Stimulated activated CD4-positive, alpha-beta T cell treated with anti-CD3 and anti-CD28 coated beads, TNF-alpha, amount 100 ng/mL, for 1 hour (primary cell): ENCODE results near the gene IFNA17.
"Not testable (repeated sequence)": the region's sequence is repeated elsewhere in the genome, so short reads cannot be mapped to it uniquely, and the experiment has no call there.

Source experiments
- DNase-seq, 3 donors: peaks; one replicate each; pipeline ENCODE4 v3.0.0-alpha.2; 2020; ENCODE audit warnings: low read depth in 3 of 3, low spot score in 1 of 3

The IFNA17 gene

GRCh38 chr9:21228122-21228521, at the start of gene IFNA17:
Gene IFNA17, minus strand, starts transcription at chr9:21228222. Its CDS starts 49 bp downstream, at chr9:21228173.
- DNase-seq: no peak

- no peak for DNase-seq
Measured at GRCh38 chr9:21268347-21268657, 40.3 kb upstream of the IFNA17 start.

- DNase-seq: no peak
Measured at GRCh38 chr9:21267485-21268346, 39.7 kb upstream of the IFNA17 start.

- DNase-seq: no peak
Measured at GRCh38 chr9:21266733-21267484, 38.9 kb upstream of the IFNA17 start.

GRCh38 chr9:21265421-21266189, 37.6 kb upstream of the IFNA17 start:
- no peak for DNase-seq

GRCh38 chr9:21255538-21256212, 27.7 kb upstream of the IFNA17 start:
- no peak for DNase-seq

- DNase-seq: no peak
Measured at GRCh38 chr9:21252721-21253547, 24.9 kb upstream of the IFNA17 start.

- no peak for DNase-seq
Measured at GRCh38 chr9:21251638-21252037, 23.6 kb upstream of the IFNA17 start.

- no peak for DNase-seq
Measured at GRCh38 chr9:21251190-21251589, 23.2 kb upstream of the IFNA17 start.

- DNase-seq: no peak
Measured at GRCh38 chr9:21244836-21245235, 16.8 kb upstream of the IFNA17 start.

- DNase-seq: no peak
Measured at GRCh38 chr9:21239911-21240310, 11.9 kb upstream of the IFNA17 start, which contains the start of gene IFNA14. Gene IFNA14, minus strand, starts transcription at chr9:21240005. Its CDS starts 70 bp downstream, at chr9:21239935.

GRCh38 chr9:21236360-21236714, 8.3 kb upstream of the IFNA17 start:
- DNase-seq: not testable (repeated sequence)

- DNase-seq: not testable (repeated sequence)
Measured at GRCh38 chr9:21235468-21236359, 7.7 kb upstream of the IFNA17 start.

- DNase-seq: no peak
Measured at GRCh38 chr9:21234153-21234687, 6.2 kb upstream of the IFNA17 start.

- DNase-seq: no peak
Measured at GRCh38 chr9:21233258-21233657, 5.2 kb upstream of the IFNA17 start.

GRCh38 chr9:21217211-21217610, 10.8 kb downstream of the IFNA17 start, which contains the start of gene IFNA16:
Gene IFNA16, minus strand, starts transcription at chr9:21217311. Its CDS starts 6 bp downstream, at chr9:21217305.
- DNase-seq: not testable (repeated sequence)

- DNase-seq: not testable (repeated sequence)
Measured at GRCh38 chr9:21213411-21214326, 14.4 kb downstream of the IFNA17 start.

- DNase-seq: not testable (repeated sequence)
Measured at GRCh38 chr9:21212160-21212559, 15.9 kb downstream of the IFNA17 start.
